Heart left ventricle (tissue), 16 donors: ENCODE data around the gene XRCC2. TPM values are rescaled to one million over a fixed set of nuclear protein-coding genes. Genes with fewer than 3 reads are reported as not detected.

ENCODE experiments used
- ATAC-seq, 4 donors: fragments of 200-7000 bp; cut with Tn5 transposase; one replicate each; pipeline ENCODE4 v1.9.1; 2020 to 2022; ENCODE audit warnings: moderate library complexity in 4 of 4, mild to moderate bottlenecking in 3 of 4, moderate number of reproducible peaks in 1 of 4
- DNase-seq, 5 donors: peaks; one replicate each; pipeline ENCODE4 v3.0.0-alpha.2; 2020
- H3K27ac ChIP-seq, 12 donors: fragments of 200-600 bp; sonication (generic) in 4 of 12; one replicate each; pipeline versions ENCODE4 v1.5.0 to v1.8.0; 2016 to 2022; ENCODE audit warnings: mild to moderate bottlenecking in 2 of 12
- H3K27me3 ChIP-seq, 9 donors: fragments of 200-600 bp; sonication (generic) in 2 of 9; one replicate each; pipeline versions ENCODE4 v1.5.1 to v1.8.0; 2016 to 2022; ENCODE audit warnings: mild to moderate bottlenecking in 3 of 9
- H3K36me3 ChIP-seq, 9 donors: fragments of 200-600 bp; sonication (generic) in 2 of 9; one replicate each; pipeline versions ENCODE4 v1.5.0 to v1.8.0; 2018 to 2022; ENCODE audit warnings: mild to moderate bottlenecking in 2 of 9
- H3K4me1 ChIP-seq, 12 donors: fragments of 200-600 bp; sonication (generic) in 4 of 12; one replicate each; pipeline versions ENCODE4 v1.5.0 to v1.8.0; 2016 to 2022; ENCODE audit warnings: mild to moderate bottlenecking in 3 of 12
- H3K4me3 ChIP-seq, 12 donors: fragments of 200-600 bp; sonication (generic) in 4 of 12; one replicate each; pipeline versions ENCODE4 v1.5.0 to v1.8.0; 2017 to 2022; ENCODE audit warnings: mild to moderate bottlenecking in 9 of 12, moderate library complexity in 4 of 12
- H3K9me3 ChIP-seq, 12 donors: fragments of 200-600 bp; sonication (generic) in 4 of 12; one replicate each; pipeline versions ENCODE4 v1.5.0 to v1.8.0; 2016 to 2022; ENCODE audit warnings: mild to moderate bottlenecking in 1 of 12
- CTCF ChIP-seq, 12 donors: fragments of 200-600 bp; sonication (generic) in 4 of 12; IDR thresholded peaks; one replicate each; pipeline versions ENCODE4 v1.5.0 to v1.8.0; 2018 to 2022; ENCODE audit warnings: antibody characterized with exemption in 12 of 12, mild to moderate bottlenecking in 5 of 12
- POLR2A ChIP-seq, 2 donors: fragments of 450-650 bp; IDR thresholded peaks; one replicate each; pipeline ENCODE4 v1.6.1; 2017; ENCODE audit warnings: antibody characterized with exemption in 2 of 2, mild to moderate bottlenecking in 2 of 2, moderate library complexity in 2 of 2
- WGBS, 4 donors: extraction: QIAGEN DNeasy Blood & Tissue Kit in 2 of 4; methylation state at CpG; one replicate each; pipeline versions ENCODE4 v1.1.5 to v1.1.7; 2013 to 2018; 5-methylcytosine and 5-hydroxymethylcytosine counted together
- intact Hi-C, 10 donors: fragments of 100-400 bp; cut with DNase I; formaldehyde crosslinking; loops; one replicate each; pipeline versions ENCODE4 v1.11.1 to v1.14.2; 2022
- polyA plus RNA-seq, 2 donors: library from polyadenylated mRNA; stranded (reverse); fragments of 200-250 nt; gene quantifications; one replicate each; pipeline ENCODE4 v1.2.3, GENCODE V29; 2013
- total RNA-seq, 9 donors: library from RNA; depleted of rRNA in 2 of 9; stranded (reverse); fragments of >200 nt in 2 of 9; fragmentation: NEBNext Ultra II Directional in 3 of 9; extraction: Animal tissue kit (Norgen Biotek cat#: 25700) in 3 of 9; gene quantifications; one replicate each; pipeline versions ENCODE4 v1.1.0 to v1.2.4, GENCODE V29; 2016 to 2023
- donor health status: ischemic (EF 13 %, LVEDD 7.1; RV severe dilation, severe dysfunction).
- donor health status: healthy with polysubstance abuse.
- donor health status: DM: no; HTN: yes; CAD: no.
- donor health status: DM: no; HTN: no; CAD: no.
- donor health status: ischemic (EF 25% LVEDD 6.9; RV normal size, moderate dysfunction).
- donor health status: ischemic (EF 25% LVEDD 5.7; RV mildly dilated, moderate dysfunction).
- donor health status: healthy.
- donor health status: DM: yes; HTN: yes; CAD: no.
- donor health status: ischemic (EF 35%, LVEDD 5.7; RV mildly dilated, moderate dysfunction).
- donor health status: nonischemic (EF 11% LVEDD 7.7; RV severe dilation, severe dysfunction).
- donor health status: DM: yes; HTN: yes; CAD: no.
- donor health status: PGD.
- donor health status: ischemic (EF 29% LVEDD 5.4; RV normal size, mild dysfunction).
- donor health status: nonischemic (EF 23%, LVEDD 6.1; RV moderate dilation, normal function).

XRCC2 gene
- total and polyA plus RNA-seq, 11 donors: 0.14 to 0.85 (median 0.36) TPM

- Histone ChIP-seq H3K4me1 (peaks cover 0 to 16% (median 9%) of the 10 kb centered on the region in 12 donors), H3K36me3 (no peaks in the 10 kb centered on the region), H3K27ac (no peak overlapping the region), H3K9me3 (no peaks in the 10 kb centered on the region), H3K27me3 (no peaks in the 10 kb centered on the region), H3K4me3 (no peak overlapping the region)
- 97 to 100% (median 98%) methylated on average over 2 of the region's 2 CpGs for WGBS, 4 donors
- TF ChIP-seq CTCF (IDR thresholded peaks at IDR 0.05) (no peak), POLR2A (IDR thresholded peaks at IDR 0.05) (no peak)
- no peak for DNase-seq
- intact Hi-C loops: loop anchor here in 6 of 10 donors (5.0 to 10.0 kb wide), 4 partner anchors 207 to 329 kb away; partner anchors contain the start of gene KMT2C (in 2 of the 6)
- no peak for ATAC-seq
Observed at GRCh38 chr7:152673897-152674296, 2.0 kb downstream of the XRCC2 start.

DNA sequence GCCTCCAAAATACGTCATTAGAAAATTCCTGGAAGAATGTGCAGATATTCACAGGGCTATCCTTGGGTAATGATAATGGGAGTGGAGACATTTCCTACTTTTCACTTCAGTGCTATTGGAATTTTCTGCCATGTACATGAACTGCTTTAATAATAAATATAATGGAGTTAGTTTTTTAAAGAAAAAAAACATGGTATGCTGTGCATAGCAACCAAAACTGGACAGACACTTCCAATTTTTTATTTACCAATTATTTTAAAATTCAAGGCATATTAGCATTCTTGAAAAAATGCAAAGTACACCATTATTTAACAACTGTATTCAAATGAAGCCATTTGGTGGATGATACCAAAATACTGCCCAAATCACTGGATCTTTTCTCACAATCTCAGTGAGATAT, 3.3 kb downstream of the XRCC2 start:
- Histone ChIP-seq H3K36me3 (no peaks in the 10 kb centered on the region), H3K4me3 (no peak overlapping the region), H3K9me3 (no peaks in the 10 kb centered on the region), H3K4me1 (peaks cover 0 to 16% (median 9%) of the 10 kb centered on the region in 12 donors), H3K27ac (no peak overlapping the region), H3K27me3 (no peaks in the 10 kb centered on the region)
- TF ChIP-seq CTCF (IDR thresholded peaks at IDR 0.05): no peak
- no peak for TF ChIP-seq POLR2A (IDR thresholded peaks at IDR 0.05)
- ATAC-seq: no peak
- intact Hi-C loops: loop anchor here in 6 of 10 donors (5.0 to 10.0 kb wide), 4 partner anchors 205 to 328 kb away; partner anchors contain the start of gene KMT2C (in 2 of the 6)
- no peak for DNase-seq
- WGBS, 4 donors: 94 to 97% (median 96%) methylated on average over 1 of the region's 1 CpG

GRCh38 chr7:152669758-152670157, 6.2 kb downstream of the XRCC2 start:
- TF ChIP-seq CTCF (IDR thresholded peaks at IDR 0.05): no peak
- TF ChIP-seq POLR2A (IDR thresholded peaks at IDR 0.05): no peak
- Histone ChIP-seq H3K9me3 (no peaks in the 10 kb centered on the region), H3K36me3 (no peaks in the 10 kb centered on the region), H3K27me3 (no peaks in the 10 kb centered on the region), H3K27ac (no peak overlapping the region), H3K4me1 (peaks cover 0 to 2% (median under 1%) of the 10 kb centered on the region in 12 donors), H3K4me3 (no peak overlapping the region)
- intact Hi-C loops: loop anchor here in 6 of 10 donors (5.0 to 10.0 kb wide), 4 partner anchors 202 to 325 kb away; partner anchors contain the start of gene KMT2C (in 2 of the 6)
- 95 to 98% (median 97%) methylated on average over 4 of the region's 4 CpGs for WGBS, 4 donors
- no peak for ATAC-seq
- DNase-seq: no peak

- intact Hi-C loops: no loop called here
- H3K36me3 ChIP-seq: no peaks in the 10 kb centered on the region
- no peak for DNase-seq
- TF ChIP-seq POLR2A (IDR thresholded peaks at IDR 0.05): no peak
- no peak for TF ChIP-seq CTCF (IDR thresholded peaks at IDR 0.05)
- peaks cover 0 to 3% (median 0%) of the 10 kb centered on the region in 12 donors for H3K4me1 ChIP-seq
- H3K27me3 ChIP-seq: no peaks in the 10 kb centered on the region
- no peak overlapping the region for H3K4me3 ChIP-seq
- no peaks in the 10 kb centered on the region for H3K9me3 ChIP-seq
- 83 to 98% (median 91%) methylated on average over 1 of the region's 1 CpG for WGBS, 4 donors
- no peak overlapping the region for H3K27ac ChIP-seq
- ATAC-seq: no peak
Observed at GRCh38 chr7:152668975-152669374, 7.0 kb downstream of the XRCC2 start.
